ENCODE measurements around the gene IL1RL2. TPM values are rescaled to one million over a fixed set of nuclear protein-coding genes. Genes with fewer than 3 reads are reported as not detected.

IL1RL2 gene
- total RNA-seq, 2 donors from 2014 or later, result 1.4 to 3.8 TPM

- Histone ChIP-seq H3K27ac (no peak overlapping the region), H3K36me3 (no peaks in the 10 kb centered on the region), H3K4me1 (replicated peaks) (no peaks in the 10 kb centered on the region), H3K9me3 (no peaks in the 10 kb centered on the region), H3K27me3 (replicated peaks; ENCODE audit: insufficient read depth) (no peaks in the 10 kb centered on the region), H3K4me3 (no peak overlapping the region)
- WGBS, result 90% methylated on average over 2 of the region's 2 CpGs
- no peak for DNase-seq (ENCODE audit: low spot score)
- TF ChIP-seq POLR2AphosphoS5 (IDR thresholded peaks at IDR 0.05) (no peak), POLR2A (IDR thresholded peaks at IDR 0.05) (no peak)
- TF ChIP-seq, protein P1, sequence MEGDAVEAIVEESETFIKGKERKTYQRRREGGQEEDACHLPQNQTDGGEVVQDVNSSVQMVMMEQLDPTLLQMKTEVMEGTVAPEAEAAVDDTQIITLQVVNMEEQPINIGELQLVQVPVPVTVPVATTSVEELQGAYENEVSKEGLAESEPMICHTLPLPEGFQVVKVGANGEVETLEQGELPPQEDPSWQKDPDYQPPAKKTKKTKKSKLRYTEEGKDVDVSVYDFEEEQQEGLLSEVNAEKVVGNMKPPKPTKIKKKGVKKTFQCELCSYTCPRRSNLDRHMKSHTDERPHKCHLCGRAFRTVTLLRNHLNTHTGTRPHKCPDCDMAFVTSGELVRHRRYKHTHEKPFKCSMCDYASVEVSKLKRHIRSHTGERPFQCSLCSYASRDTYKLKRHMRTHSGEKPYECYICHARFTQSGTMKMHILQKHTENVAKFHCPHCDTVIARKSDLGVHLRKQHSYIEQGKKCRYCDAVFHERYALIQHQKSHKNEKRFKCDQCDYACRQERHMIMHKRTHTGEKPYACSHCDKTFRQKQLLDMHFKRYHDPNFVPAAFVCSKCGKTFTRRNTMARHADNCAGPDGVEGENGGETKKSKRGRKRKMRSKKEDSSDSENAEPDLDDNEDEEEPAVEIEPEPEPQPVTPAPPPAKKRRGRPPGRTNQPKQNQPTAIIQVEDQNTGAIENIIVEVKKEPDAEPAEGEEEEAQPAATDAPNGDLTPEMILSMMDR (IDR thresholded peaks at IDR 0.05), result no peak
- intact Hi-C loops (cut with DNase I), result no loop called here
Measured at GRCh38 chr2:102238778-102239177, 52.0 kb downstream of the IL1RL2 start.

DNA sequence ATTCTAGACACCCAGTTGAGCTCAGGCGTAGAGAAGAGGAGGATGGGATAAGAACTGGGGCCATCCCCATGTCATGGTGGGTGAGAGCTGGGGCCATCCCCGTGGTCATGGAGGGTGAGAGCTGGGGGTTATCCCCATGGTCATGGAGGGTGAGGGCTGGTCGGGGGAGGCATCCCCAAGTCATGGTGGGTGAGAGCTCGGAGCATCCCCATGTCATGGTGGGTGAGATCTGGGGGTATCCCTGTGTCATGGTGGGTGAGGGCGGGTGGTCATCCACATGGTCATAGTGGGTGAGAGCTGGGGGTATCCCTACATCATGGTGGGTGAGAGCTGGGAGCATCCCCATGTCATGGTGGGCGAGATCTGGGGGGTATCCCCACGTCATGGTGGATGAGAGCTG is 52.5 kb downstream of the IL1RL2 start:
- 80% methylated on average over 7 of the region's 7 CpGs for WGBS
- no peak for DNase-seq (ENCODE audit: low spot score)
- TF ChIP-seq, protein P1 (IDR thresholded peaks at IDR 0.05), result no peak
- TF ChIP-seq POLR2AphosphoS5 (IDR thresholded peaks at IDR 0.05), result no peak
- no peak for TF ChIP-seq POLR2A (IDR thresholded peaks at IDR 0.05)
- no peaks in the 10 kb centered on the region for H3K36me3 ChIP-seq
- no peaks in the 10 kb centered on the region for H3K9me3 ChIP-seq
- no peaks in the 10 kb centered on the region for H3K27me3 ChIP-seq (replicated peaks; ENCODE audit: insufficient read depth)
- H3K4me1 ChIP-seq (replicated peaks), result no peaks in the 10 kb centered on the region
- H3K4me3 ChIP-seq, result no peak overlapping the region
- H3K27ac ChIP-seq, result no peak overlapping the region
- intact Hi-C loops (cut with DNase I), result no loop called here

GRCh38 chr2:102240640-102241370 is 54.0 kb downstream of the IL1RL2 start:
- peak overlapping the region; percentile 52 to 64 for H3K27ac ChIP-seq
- WGBS, result 18% methylated on average over 22 of the region's 22 CpGs
- TF ChIP-seq POLR2A (IDR thresholded peaks at IDR 0.05) (no peak), POLR2AphosphoS5 (IDR thresholded peaks at IDR 0.05) (peak; percentile 91)
- TF ChIP-seq, protein P1 (IDR thresholded peaks at IDR 0.05), result peak; percentile 93 to 99 (median 98)
- intact Hi-C loops (cut with DNase I), result loop anchor here (2.0 to 10.0 kb wide), 3 partner anchors 56 to 359 kb away; partner anchors contain the start of gene IL1RL2
- H3K4me3 ChIP-seq, result no peak overlapping the region
- H3K4me1 ChIP-seq (replicated peaks), result no peaks in the 10 kb centered on the region
- no peaks in the 10 kb centered on the region for H3K27me3 ChIP-seq (replicated peaks; ENCODE audit: insufficient read depth)
- DNase-seq (ENCODE audit: low spot score), result peak; percentile 93
- no peaks in the 10 kb centered on the region for H3K9me3 ChIP-seq
- H3K36me3 ChIP-seq, result no peaks in the 10 kb centered on the region

- DNase-seq (ENCODE audit: low spot score), result no peak
- intact Hi-C loops (cut with DNase I), result loop anchor here (2.0 to 10.0 kb wide), 3 partner anchors 57 to 359 kb away; partner anchors contain the start of gene IL1RL2
- H3K27ac ChIP-seq, result no peak overlapping the region
- WGBS, result 87% methylated on average over 6 of the region's 6 CpGs
- TF ChIP-seq POLR2AphosphoS5 (IDR thresholded peaks at IDR 0.05), result no peak
- no peaks in the 10 kb centered on the region for H3K9me3 ChIP-seq
- H3K27me3 ChIP-seq (replicated peaks; ENCODE audit: insufficient read depth), result no peaks in the 10 kb centered on the region
- no peak overlapping the region for H3K4me3 ChIP-seq
- no peaks in the 10 kb centered on the region for H3K36me3 ChIP-seq
- H3K4me1 ChIP-seq (replicated peaks), result no peaks in the 10 kb centered on the region
Measured at GRCh38 chr2:102241616-102242305, 54.9 kb downstream of the IL1RL2 start.

DNA sequence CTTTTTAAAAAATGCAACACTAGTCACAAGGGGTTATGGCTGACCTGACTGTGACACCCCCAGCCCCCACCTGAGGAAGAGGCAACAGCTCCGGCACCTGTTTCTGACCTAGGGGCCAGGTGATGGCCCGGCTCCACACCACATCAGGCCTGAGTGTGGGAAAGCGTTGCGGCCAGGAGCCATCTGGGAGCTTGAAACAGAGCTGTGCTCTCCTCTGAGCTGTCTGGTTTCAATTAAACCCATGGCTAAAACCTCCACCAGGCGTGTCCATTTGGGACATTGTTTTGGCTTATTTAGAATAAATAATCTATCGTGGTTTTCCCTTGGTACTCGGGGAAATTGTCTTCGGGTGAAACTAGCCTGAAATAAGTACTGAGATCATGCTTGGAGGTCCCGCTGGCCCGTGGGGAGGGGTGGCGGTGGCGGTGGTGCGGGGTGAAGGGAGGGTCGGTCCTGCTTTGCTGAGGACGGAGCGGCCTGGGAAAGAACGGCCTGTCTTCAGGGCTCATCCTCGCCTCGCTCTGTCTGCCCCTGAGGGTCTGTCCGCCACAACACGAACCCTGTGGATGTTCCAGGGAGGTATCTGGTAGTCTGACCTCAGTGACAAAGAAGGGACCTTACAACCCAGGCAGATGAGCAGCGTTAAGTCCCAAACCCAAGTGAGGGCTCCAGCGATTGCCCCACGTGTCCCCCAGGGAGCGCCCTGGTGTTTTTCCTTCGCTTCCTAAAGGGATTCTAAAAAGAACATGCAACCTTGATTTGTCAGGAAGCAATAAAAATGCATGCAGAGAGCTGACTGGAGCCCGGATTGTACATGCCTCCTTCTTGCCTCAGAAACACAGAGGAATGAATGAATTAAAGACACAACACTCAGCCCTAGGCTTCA is 58.7 kb downstream of the IL1RL2 start:
- TF ChIP-seq, protein P1 (IDR thresholded peaks at IDR 0.05), result no peak
- TF ChIP-seq POLR2AphosphoS5 (IDR thresholded peaks at IDR 0.05), result no peak
- TF ChIP-seq POLR2A (IDR thresholded peaks at IDR 0.05), result no peak
- Histone ChIP-seq H3K4me1 (replicated peaks) (no peaks in the 10 kb centered on the region), H3K27ac (no peak overlapping the region), H3K4me3 (no peak overlapping the region), H3K27me3 (replicated peaks; ENCODE audit: insufficient read depth) (no peaks in the 10 kb centered on the region), H3K36me3 (no peaks in the 10 kb centered on the region), H3K9me3 (no peaks in the 10 kb centered on the region)
- DNase-seq (ENCODE audit: low spot score), result no peak
- 72% methylated on average over 27 of the region's 27 CpGs for WGBS
- intact Hi-C loops (cut with DNase I), result loop anchor here (10.0 kb wide), 1 partner anchor 61 kb away; the partner anchor contains the start of gene IL1RL2
